Fibroblast of the aortic adventitia (primary cell): ENCODE data around the gene NXPE1. TPM values are rescaled to one million over a fixed set of nuclear protein-coding genes. Genes with fewer than 3 reads are reported as not detected.

Experiments
- DNase-seq: peaks from one replicate; pipeline ENCODE4 v3.0.0-alpha.2; 2010; ENCODE audit warnings: low read depth
- H3K4me3 ChIP-seq: 2 replicates; pipeline ENCODE4 v1.5.1; 2011; ENCODE audit warnings: low read depth, mild to moderate bottlenecking, control low read depth, low read length, moderate library complexity
- CTCF ChIP-seq: IDR thresholded peaks from 2 replicates; pipeline ENCODE4 v1.5.1; 2011; ENCODE audit warnings: mild to moderate bottlenecking, low read length, control low read depth, inconsistent platforms; ENCODE audit not compliant: insufficient read depth
- total RNA-seq: library from RNA; depleted of rRNA; stranded (reverse); fragments of >200 nt; gene quantifications from 2 replicates; pipeline ENCODE4 v1.2.3, GENCODE V29; 2012; ENCODE audit warnings: low replicate concordance

The NXPE1 gene
- total RNA-seq, 1 donor: not detected

- TF ChIP-seq CTCF: no peak
- no peak overlapping the region for H3K4me3 ChIP-seq
- no peak for DNase-seq
These were observed 27.8 kb upstream of the NXPE1 start for GRCh38 chr11:114587398-114587953.

GRCh38 chr11:114586797-114587196 is 27.1 kb upstream of the NXPE1 start:
- TF ChIP-seq CTCF: peak; percentile 41
- DNase-seq: peak; percentile 44
- H3K4me3 ChIP-seq: no peak overlapping the region

GRCh38 chr11:114571712-114572111 is 12.0 kb upstream of the NXPE1 start:
- H3K4me3 ChIP-seq: no peak overlapping the region
- no peak for DNase-seq
- TF ChIP-seq CTCF: no peak

GRCh38 chr11:114569801-114570200 is 10.1 kb upstream of the NXPE1 start:
- no peak for TF ChIP-seq CTCF
- H3K4me3 ChIP-seq: no peak overlapping the region
- DNase-seq: no peak

- TF ChIP-seq CTCF: no peak
- H3K4me3 ChIP-seq: no peak overlapping the region
- DNase-seq: no peak
These were observed 6.6 kb upstream of the NXPE1 start for GRCh38 chr11:114566276-114566675.

GRCh38 chr11:114564831-114565230 is 5.2 kb upstream of the NXPE1 start:
- TF ChIP-seq CTCF: no peak
- H3K4me3 ChIP-seq: no peak overlapping the region
- peak; percentile 73 for DNase-seq

GRCh38 chr11:114563077-114563476 is 3.4 kb upstream of the NXPE1 start:
- peak; percentile 47 for DNase-seq
- TF ChIP-seq CTCF: no peak
- no peak overlapping the region for H3K4me3 ChIP-seq
